HepG2 (cell line): ENCODE results near the gene KIFAP3. TPM values are rescaled to one million over a fixed set of nuclear protein-coding genes. Genes with fewer than 3 reads are reported as not detected.

Experiments
- ATM ChIP-seq: fragments of 450-650 bp; IDR thresholded peaks from 2 replicates; pipeline ENCODE4 v1.7.1; 2017; ENCODE audit warnings: mild to moderate bottlenecking, borderline replicate concordance
- FLYWCH1 ChIP-seq: sonication (generic); formaldehyde crosslinking; IDR thresholded peaks from 2 replicates; pipeline ENCODE4 v1.8.1; 2023; ENCODE audit warnings: mild to moderate bottlenecking, missing genetic modification reagents
- FOSL2 ChIP-seq: sonication (generic); formaldehyde crosslinking; IDR thresholded peaks from 2 replicates; pipeline ENCODE4 v1.4.0; 2020; ENCODE audit warnings: missing genetic modification reagents
- FOXM1 ChIP-seq: sonication (generic); formaldehyde crosslinking; IDR thresholded peaks from 2 replicates; pipeline ENCODE4 v1.5.0; 2020; ENCODE audit warnings: missing genetic modification reagents
- KLF6 ChIP-seq: IDR thresholded peaks from 2 replicates; pipeline ENCODE4 v1.8.0; 2016; ENCODE audit warnings: missing biosample characterization, missing genetic modification reagents
- MAF1 ChIP-seq: sonication (generic); formaldehyde crosslinking; IDR thresholded peaks from 2 replicates; pipeline ENCODE4 v1.5.0; 2020; ENCODE audit warnings: missing genetic modification reagents, borderline replicate concordance
- NCOA1 ChIP-seq: sonication (generic); formaldehyde crosslinking; IDR thresholded peaks from 2 replicates; pipeline ENCODE4 v1.9.0; 2021; ENCODE audit warnings: missing genetic modification reagents
- PITX1 ChIP-seq: sonication (generic); formaldehyde crosslinking; IDR thresholded peaks from 2 replicates; pipeline ENCODE4 v1.5.1; 2020; ENCODE audit warnings: mild to moderate bottlenecking, missing genetic modification reagents
- REXO4 ChIP-seq: sonication (generic); formaldehyde crosslinking; IDR thresholded peaks from 2 replicates; pipeline ENCODE4 v1.8.0; 2022; ENCODE audit warnings: missing genetic modification reagents, mild to moderate bottlenecking, borderline replicate concordance
- SAFB2 ChIP-seq: sonication (generic); formaldehyde crosslinking; IDR thresholded peaks from 2 replicates; pipeline ENCODE4 v1.5.1; 2020; ENCODE audit warnings: missing genetic modification reagents, low read depth, mild to moderate bottlenecking, borderline replicate concordance
- SMYD3 ChIP-seq: sonication (generic); formaldehyde crosslinking; IDR thresholded peaks from 2 replicates; pipeline ENCODE4 v1.8.1; 2023; ENCODE audit warnings: mild to moderate bottlenecking, missing genetic modification reagents
- TFAP4 ChIP-seq: sonication (generic); IDR thresholded peaks from 2 replicates; pipeline ENCODE4 v1.6.1; 2016; ENCODE audit warnings: low read depth, borderline replicate concordance
- THAP9 ChIP-seq: sonication (generic); formaldehyde crosslinking; IDR thresholded peaks from 2 replicates; pipeline ENCODE4; 2020; ENCODE audit warnings: missing genetic modification reagents, mild to moderate bottlenecking, borderline replicate concordance
- ZFAT ChIP-seq: sonication (generic); formaldehyde crosslinking; conservative IDR thresholded peaks from 2 replicates; pipeline ENCODE4 v1.8.1; 2023; ENCODE audit warnings: missing genetic modification reagents, inconsistent platforms
- ZFP36 ChIP-seq: fragments of 150-350 bp; IDR thresholded peaks from 2 replicates; pipeline ENCODE4 v1.6.1; 2018; ENCODE audit warnings: borderline replicate concordance, low read length, low read depth; ENCODE audit not compliant: partially characterized antibody
- ZFP36L1 ChIP-seq: sonication (generic); formaldehyde crosslinking; IDR thresholded peaks from 2 replicates; pipeline ENCODE4 v1.8.0; 2022; ENCODE audit warnings: mild to moderate bottlenecking, missing genetic modification reagents, moderate library complexity
- ZNF484 ChIP-seq: sonication (generic); formaldehyde crosslinking; IDR thresholded peaks from 2 replicates; pipeline ENCODE4 v1.5.1; 2020; ENCODE audit warnings: mild to moderate bottlenecking, low read depth, missing genetic modification reagents, borderline replicate concordance
- ZNF619 ChIP-seq: sonication (generic); formaldehyde crosslinking; IDR thresholded peaks from 2 replicates; pipeline ENCODE4 v1.4.0; 2020; ENCODE audit warnings: mild to moderate bottlenecking, missing genetic modification reagents
- ZNF891 ChIP-seq: sonication (generic); formaldehyde crosslinking; IDR thresholded peaks from 2 replicates; pipeline ENCODE4 v1.5.0; 2020; ENCODE audit warnings: mild to moderate bottlenecking, missing genetic modification reagents
- ZSCAN21 ChIP-seq: sonication (generic); formaldehyde crosslinking; IDR thresholded peaks from 2 replicates; pipeline ENCODE4 v1.8.0; 2022; ENCODE audit warnings: mild to moderate bottlenecking, missing genetic modification reagents, moderate library complexity, borderline replicate concordance
- ZSCAN9 ChIP-seq: IDR thresholded peaks from 2 replicates; pipeline ENCODE4 v1.6.1; 2016; ENCODE audit warnings: borderline replicate concordance
- polyA plus RNA-seq, 8 experiments: library from polyadenylated mRNA; depleted of rRNA in 3 of 8; stranded (reverse) in 7 of 8; unstranded in 1 of 8; fragments of >200 nt; fragmentation: Illumina TruSeq in 4 of 8; extraction: Trizol in 4 of 8; gene quantifications; 2 replicates each; pipeline versions ENCODE4 v1.2.1 to v1.2.3, GENCODE V29; 2011 to 2016; ENCODE audit warnings: low read depth in 4 of 8, missing spikeins in 1 of 8, mixed read lengths in 1 of 8; ENCODE audit not compliant: insufficient read depth in 1 of 8
- total RNA-seq, 5 experiments: library from RNA; depleted of rRNA; stranded (reverse); fragments of >200 nt; fragmentation: Illumina TruSeq; extraction: Trizol; gene quantifications; 2 replicates each; pipeline ENCODE4 v1.2.3, GENCODE V29; 2016; ENCODE audit warnings: low read depth in 1 of 5
- TF ChIP-seq, protein P1 (sequence below): sonication (generic); formaldehyde crosslinking; IDR thresholded peaks from 2 replicates; pipeline ENCODE4 v1.8.1; 2023; ENCODE audit warnings: mild to moderate bottlenecking, missing genetic modification reagents
- TF ChIP-seq, protein P2 (sequence below): sonication (generic); formaldehyde crosslinking; IDR thresholded peaks from 2 replicates; pipeline ENCODE4 v1.5.0; 2020; ENCODE audit warnings: missing genetic modification reagents

Gene KIFAP3
- total and polyA plus RNA-seq, 2 of the 13 experiments (the other 11 are each of a cell fraction or from before 2014, with no cell fraction given) = 3.4 to 10.0 TPM

GRCh38 chr1:170074250-170075157 lies at the start of gene KIFAP3 (continued):
- TF ChIP-seq, protein P1, sequence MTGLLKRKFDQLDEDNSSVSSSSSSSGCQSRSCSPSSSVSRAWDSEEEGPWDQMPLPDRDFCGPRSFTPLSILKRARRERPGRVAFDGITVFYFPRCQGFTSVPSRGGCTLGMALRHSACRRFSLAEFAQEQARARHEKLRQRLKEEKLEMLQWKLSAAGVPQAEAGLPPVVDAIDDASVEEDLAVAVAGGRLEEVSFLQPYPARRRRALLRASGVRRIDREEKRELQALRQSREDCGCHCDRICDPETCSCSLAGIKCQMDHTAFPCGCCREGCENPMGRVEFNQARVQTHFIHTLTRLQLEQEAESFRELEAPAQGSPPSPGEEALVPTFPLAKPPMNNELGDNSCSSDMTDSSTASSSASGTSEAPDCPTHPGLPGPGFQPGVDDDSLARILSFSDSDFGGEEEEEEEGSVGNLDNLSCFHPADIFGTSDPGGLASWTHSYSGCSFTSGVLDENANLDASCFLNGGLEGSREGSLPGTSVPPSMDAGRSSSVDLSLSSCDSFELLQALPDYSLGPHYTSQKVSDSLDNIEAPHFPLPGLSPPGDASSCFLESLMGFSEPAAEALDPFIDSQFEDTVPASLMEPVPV (CRISPR knock-in tag) = no peak
- TF ChIP-seq KLF6 (CRISPR knock-in tag) (no peak), FOXM1 (no peak), ZSCAN21 (CRISPR knock-in tag) (no peak), SAFB2 (CRISPR knock-in tag) (no peak), SMYD3 (CRISPR knock-in tag) (no peak), REXO4 (CRISPR knock-in tag) (no peak), PITX1 (no peak), ZFAT (CRISPR knock-in tag) (no peak), ZSCAN9 (CRISPR knock-in tag) (no peak), ATM (no peak), FLYWCH1 (CRISPR knock-in tag) (no peak), ZNF484 (no peak), NCOA1 (no peak), THAP9 (CRISPR knock-in tag) (peak; percentile 62; the same call in 1 of the 2 replicates), ZFP36 (no peak), MAF1 (no peak), ZNF619 (peak; percentile 56; the same call in 1 of the 2 replicates), ZFP36L1 (CRISPR knock-in tag) (no peak), FOSL2 (no peak; the same call in 1 of the 2 replicates), ZNF891 (CRISPR knock-in tag) (no peak), TFAP4 (no peak)
- TF ChIP-seq, protein P2, sequence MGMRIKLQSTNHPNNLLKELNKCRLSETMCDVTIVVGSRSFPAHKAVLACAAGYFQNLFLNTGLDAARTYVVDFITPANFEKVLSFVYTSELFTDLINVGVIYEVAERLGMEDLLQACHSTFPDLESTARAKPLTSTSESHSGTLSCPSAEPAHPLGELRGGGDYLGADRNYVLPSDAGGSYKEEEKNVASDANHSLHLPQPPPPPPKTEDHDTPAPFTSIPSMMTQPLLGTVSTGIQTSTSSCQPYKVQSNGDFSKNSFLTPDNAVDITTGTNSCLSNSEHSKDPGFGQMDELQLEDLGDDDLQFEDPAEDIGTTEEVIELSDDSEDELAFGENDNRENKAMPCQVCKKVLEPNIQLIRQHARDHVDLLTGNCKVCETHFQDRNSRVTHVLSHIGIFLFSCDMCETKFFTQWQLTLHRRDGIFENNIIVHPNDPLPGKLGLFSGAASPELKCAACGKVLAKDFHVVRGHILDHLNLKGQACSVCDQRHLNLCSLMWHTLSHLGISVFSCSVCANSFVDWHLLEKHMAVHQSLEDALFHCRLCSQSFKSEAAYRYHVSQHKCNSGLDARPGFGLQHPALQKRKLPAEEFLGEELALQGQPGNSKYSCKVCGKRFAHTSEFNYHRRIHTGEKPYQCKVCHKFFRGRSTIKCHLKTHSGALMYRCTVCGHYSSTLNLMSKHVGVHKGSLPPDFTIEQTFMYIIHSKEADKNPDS (CRISPR knock-in tag) = no peak
